Mucosa of descending colon (tissue), 3 donors: ENCODE data around the gene GPRC5B. TPM values are rescaled to one million over a fixed set of nuclear protein-coding genes. Genes with fewer than 3 reads are reported as not detected.

ENCODE experiments used
- ATAC-seq: fragments of 200-7000 bp; cut with Tn5 transposase; one replicate; pipeline ENCODE4 v1.9.1; 2020; ENCODE audit warnings: mild to moderate bottlenecking, moderate library complexity
- DNase-seq, 3 donors: peaks; one replicate each; pipeline ENCODE4 v3.0.0-alpha.2; 2020
- H3K36me3 ChIP-seq: fragments of 200-600 bp; one replicate; pipeline ENCODE4 v1.8.0; 2021; ENCODE audit warnings: low read depth, mild to moderate bottlenecking
- H3K4me1 ChIP-seq: fragments of 200-600 bp; one replicate; pipeline ENCODE4 v1.8.0; 2021; ENCODE audit warnings: low read depth, mild to moderate bottlenecking
- H3K4me3 ChIP-seq: fragments of 200-600 bp; one replicate; pipeline ENCODE4 v1.8.0; 2021; ENCODE audit warnings: mild to moderate bottlenecking
- H3K9me3 ChIP-seq: fragments of 200-600 bp; one replicate; pipeline ENCODE4 v1.8.0; 2021; ENCODE audit warnings: mild to moderate bottlenecking
- CTCF ChIP-seq: fragments of 200-600 bp; IDR thresholded peaks from one replicate; pipeline ENCODE4 v1.8.0; 2022; ENCODE audit warnings: antibody characterized with exemption, mild to moderate bottlenecking
- intact Hi-C, 2 donors: fragments of 100-400 bp; cut with DNase I in 1 of 2; cut with micrococcal nuclease in 1 of 2; formaldehyde crosslinking; loops; one replicate each; pipeline versions ENCODE4 v1.11.0 to v1.11.1; 2022; cut with DNase I, micrococcal nuclease
- total RNA-seq, 3 donors: library from RNA; stranded (reverse); fragmentation: NEBNext Ultra II Directional in 2 of 3; extraction: Animal tissue kit (Norgen Biotek cat#: 25700) in 2 of 3; gene quantifications; one replicate each; pipeline versions ENCODE4 v1.2.1 to v1.2.4, GENCODE V29; 2021 to 2023
- donor health status: DM: no; HTN: no; CAD: no; lungs with moderate emphysema.
- donor health status: DM: no; HTN: no; CAD: no.
- donor health status: DM: no; HTN: yes; CAD: no.

Gene GPRC5B
- total RNA-seq, 3 donors from 2014 or later, result 2.8 to 14.6 (median 6.2) TPM

- no peak for TF ChIP-seq CTCF
- Histone ChIP-seq H3K9me3 (no peaks in the 10 kb centered on the region), H3K36me3 (no peaks in the 10 kb centered on the region), H3K4me1 (no peaks in the 10 kb centered on the region), H3K4me3 (no peak overlapping the region)
- intact Hi-C loops, result no loop called here
- DNase-seq, result no peak
- no peak for ATAC-seq
Measured at GRCh38 chr16:19853132-19853741, 31.4 kb downstream of the GPRC5B start.

GRCh38 chr16:19851476-19851875, 33.2 kb downstream of the GPRC5B start:
- no peak for TF ChIP-seq CTCF
- Histone ChIP-seq H3K36me3 (no peaks in the 10 kb centered on the region), H3K9me3 (no peaks in the 10 kb centered on the region), H3K4me3 (no peak overlapping the region), H3K4me1 (no peaks in the 10 kb centered on the region)
- DNase-seq (no peak), ATAC-seq (no peak)
- intact Hi-C loops, result no loop called here

GRCh38 chr16:19850131-19850817, 34.4 kb downstream of the GPRC5B start:
- Histone ChIP-seq H3K9me3 (no peaks in the 10 kb centered on the region), H3K4me3 (no peak overlapping the region), H3K36me3 (no peaks in the 10 kb centered on the region), H3K4me1 (no peaks in the 10 kb centered on the region)
- no peak for TF ChIP-seq CTCF
- DNase-seq (no peak), ATAC-seq (no peak)
- intact Hi-C loops, result no loop called here

GRCh38 chr16:19848756-19849155, 35.9 kb downstream of the GPRC5B start:
- intact Hi-C loops, result no loop called here
- DNase-seq (no peak), ATAC-seq (no peak)
- no peak for TF ChIP-seq CTCF
- Histone ChIP-seq H3K9me3 (no peaks in the 10 kb centered on the region), H3K36me3 (no peaks in the 10 kb centered on the region), H3K4me1 (no peaks in the 10 kb centered on the region), H3K4me3 (no peak overlapping the region)

- ATAC-seq, result no peak
- no peak for DNase-seq
Measured at GRCh38 chr16:19846436-19846835, 38.2 kb downstream of the GPRC5B start.

More at GRCh38 chr16:19846436-19846835, 38.2 kb downstream of the GPRC5B start:
- Histone ChIP-seq H3K9me3 (no peaks in the 10 kb centered on the region), H3K4me1 (no peaks in the 10 kb centered on the region), H3K4me3 (no peak overlapping the region), H3K36me3 (no peaks in the 10 kb centered on the region)
- intact Hi-C loops, result no loop called here
- no peak for TF ChIP-seq CTCF
